ENCODE data around the gene TRIM69. TPM values are rescaled to one million over a fixed set of nuclear protein-coding genes. Genes with fewer than 3 reads are reported as not detected.
"Not testable (repeated sequence)": the region's sequence is repeated elsewhere in the genome, so short reads cannot be mapped to it uniquely, and the experiment has no call there.

The TRIM69 gene
- total and polyA plus RNA-seq, 12 donors, result 25.2 to 146 (median 69.0) TPM

GRCh38 chr15:44727485-44728231 is 8.7 kb upstream of the TRIM69 start:
- intact Hi-C loops (cut with DNase I), result loop anchor here in 7 of 10 donors (1.0 to 2.0 kb wide), 4 partner anchors 15 to 65 kb away; partner anchors contain the start of genes B2M (in 4 of the 7), PATL2 (in 4 of the 7) and SPG11 (in 4 of the 7)
- no peak for ATAC-seq
- Histone ChIP-seq H3K36me3 (peaks cover 0 to 16% (median 6%) of the 10 kb centered on the region in 9 donors), H3K4me3 (peak overlapping the region in 5 of 10 donors; percentile 66 to 79 (median 71)), H3K27me3 (no peaks in the 10 kb centered on the region), H3K9me3 (no peaks in the 10 kb centered on the region), H3K4me1 (peaks cover 3 to 84% (median 43%) of the 10 kb centered on the region in 9 donors), H3K27ac (peak overlapping the region; percentile 69 to 99 (median 98))
- DNase-seq, result no peak
- no peak for TF ChIP-seq CTCF (IDR thresholded peaks at IDR 0.05)
- 83 to 87% methylated on average over 6 of the region's 6 CpGs for WGBS, 2 donors

GRCh38 chr15:44728232-44728575 is 8.1 kb upstream of the TRIM69 start:
- not testable (repeated sequence) for DNase-seq, ATAC-seq, H3K27me3 ChIP-seq, H3K9me3 ChIP-seq
- intact Hi-C loops (cut with DNase I), result loop anchor here in 7 of 10 donors (1.0 to 2.0 kb wide), 4 partner anchors 15 to 65 kb away; partner anchors contain the start of genes B2M (in 4 of the 7), PATL2 (in 4 of the 7) and SPG11 (in 4 of the 7)
- Histone ChIP-seq H3K27ac (peak overlapping the region; percentile 69 to 99 (median 98)), H3K4me3 (peak overlapping the region in 9 of 10 donors; percentile 21 to 84 (median 71)), H3K4me1 (peaks cover 3 to 79% (median 43%) of the 10 kb centered on the region in 9 donors), H3K36me3 (peaks cover 0 to 17% (median 6%) of the 10 kb centered on the region in 9 donors)
- WGBS, 2 donors, result 67 to 69% methylated on average over 5 of the region's 5 CpGs

- peak; percentile 92 to 98 for DNase-seq
- H3K9me3 ChIP-seq, result no peaks in the 10 kb centered on the region
- intact Hi-C loops (cut with DNase I), result loop anchor here in 7 of 10 donors (1.0 to 2.0 kb wide), 4 partner anchors 16 to 66 kb away; partner anchors contain the start of genes B2M (in 5 of the 7), PATL2 (in 5 of the 7) and SPG11 (in 4 of the 7)
- H3K4me3 ChIP-seq, result peak overlapping the region; percentile 66 to 87 (median 74)
- H3K27me3 ChIP-seq, result no peaks in the 10 kb centered on the region
- peak overlapping the region; percentile 95 to 99 (median 98) for H3K27ac ChIP-seq
- peaks cover 0 to 17% (median 6%) of the 10 kb centered on the region in 9 donors for H3K36me3 ChIP-seq
- H3K4me1 ChIP-seq, result peaks cover 3 to 75% (median 43%) of the 10 kb centered on the region in 9 donors
- TF ChIP-seq CTCF (IDR thresholded peaks at IDR 0.05), result peak in 1 of 9 donors; percentile 12
- peak; percentile 94 to 99 (median 96) for ATAC-seq
- WGBS, 2 donors, result 0% methylated on average over 35 to 36 of the region's 36 CpGs
These were observed 7.5 kb upstream of the TRIM69 start for GRCh38 chr15:44728576-44729407.

- TF ChIP-seq CTCF (IDR thresholded peaks at IDR 0.05), result no peak
- peak; percentile 29 to 31 for DNase-seq
- Histone ChIP-seq H3K27ac (peak overlapping the region; percentile 95 to 99 (median 98)), H3K4me1 (peaks cover 3 to 76% (median 43%) of the 10 kb centered on the region in 9 donors), H3K36me3 (peaks cover 0 to 17% (median 6%) of the 10 kb centered on the region in 9 donors), H3K9me3 (no peaks in the 10 kb centered on the region), H3K4me3 (peak overlapping the region; percentile 66 to 87 (median 74)), H3K27me3 (no peaks in the 10 kb centered on the region)
- ATAC-seq, result peak; percentile 9 to 52 (median 40)
- intact Hi-C loops (cut with DNase I), result loop anchor here in 6 of 10 donors (1.0 to 10.0 kb wide), 6 partner anchors 17 to 155 kb away; partner anchors contain the start of genes SPG11 (in 4 of the 6), B2M (in 2 of the 6) and PATL2 (in 2 of the 6)
- WGBS, 2 donors, result 1 to 2% methylated on average over 21 of the region's 21 CpGs
These were observed 6.8 kb upstream of the TRIM69 start for GRCh38 chr15:44729408-44730127.

Data from heart right ventricle (tissue), 16 donors.